ENCODE data around the gene TMEM98.
"Not testable (repeated sequence)": the region's sequence is repeated elsewhere in the genome, so short reads cannot be mapped to it uniquely, and the experiment has no call there.

TMEM98 gene

GRCh38 chr17:32927724-32928585, at the start of gene TMEM98:
TMEM98 (plus strand) TSS chr17:32928153; CDS start chr17:32931529, 3,376 bp downstream.
- FAIRE-seq, result no peak

- FAIRE-seq, result no peak
These were observed 49.7 kb upstream of the TMEM98 start for GRCh38 chr17:32878211-32878610.

GRCh38 chr17:32879134-32879533, 48.8 kb upstream of the TMEM98 start:
- FAIRE-seq, result no peak

GRCh38 chr17:32880671-32881453, 47.1 kb upstream of the TMEM98 start:
- no peak for FAIRE-seq

GRCh38 chr17:32882029-32882428, 45.9 kb upstream of the TMEM98 start:
- no peak for FAIRE-seq

- no peak for FAIRE-seq
These were observed 45.2 kb upstream of the TMEM98 start for GRCh38 chr17:32882734-32883133.

- not testable (repeated sequence) for FAIRE-seq
These were observed 41.0 kb upstream of the TMEM98 start for GRCh38 chr17:32886951-32887350.

- FAIRE-seq, result not testable (repeated sequence)
These were observed 40.5 kb upstream of the TMEM98 start for GRCh38 chr17:32887410-32887809.

GRCh38 chr17:32894245-32894644, 33.7 kb upstream of the TMEM98 start:
- no peak for FAIRE-seq

GRCh38 chr17:32896647-32897258, 31.2 kb upstream of the TMEM98 start:
- no peak for FAIRE-seq

GRCh38 chr17:32899236-32900013, 28.5 kb upstream of the TMEM98 start:
- FAIRE-seq, result no peak

- FAIRE-seq, result no peak
These were observed 26.2 kb upstream of the TMEM98 start for GRCh38 chr17:32901743-32902142.

- no peak for FAIRE-seq
These were observed 23.9 kb upstream of the TMEM98 start for GRCh38 chr17:32903774-32904673.

- no peak for FAIRE-seq
These were observed 23.1 kb upstream of the TMEM98 start for GRCh38 chr17:32904891-32905290.

GRCh38 chr17:32907583-32907982, 20.4 kb upstream of the TMEM98 start:
- FAIRE-seq, result no peak

GRCh38 chr17:32909787-32910369, 18.1 kb upstream of the TMEM98 start:
- FAIRE-seq, result no peak

- FAIRE-seq, result no peak
These were observed 17.2 kb upstream of the TMEM98 start for GRCh38 chr17:32910769-32911168.

- FAIRE-seq, result no peak
These were observed 15.6 kb upstream of the TMEM98 start for GRCh38 chr17:32912218-32912897.

GRCh38 chr17:32913593-32913992, 14.4 kb upstream of the TMEM98 start:
- no peak for FAIRE-seq

- no peak for FAIRE-seq
These were observed 13.8 kb upstream of the TMEM98 start for GRCh38 chr17:32914181-32914580.

GRCh38 chr17:32915245-32915644, 12.7 kb upstream of the TMEM98 start:
- no peak for FAIRE-seq

Data from G401.6 (cell line).